OCI-LY3 (cell line): Measurements from ENCODE around the gene PRXL2B.

Experiments used
- H2AFZ ChIP-seq: fragments of 200-600, 300-600 bp; shearing (Covaris generic); 2 replicates; pipeline ENCODE4 v1.6.0; 2014; ENCODE audit warnings: antibody characterized with exemption, low read depth, low read length
- H3K27ac ChIP-seq: fragments of 200-600, 300-600 bp; sonication (generic); 2 replicates; pipeline ENCODE4 v1.5.1; 2014; ENCODE audit warnings: mild to moderate bottlenecking, low read length, moderate library complexity, mixed read lengths
- H3K27me3 ChIP-seq: fragments of 200-600, 300-600 bp; sonication (generic); 2 replicates; pipeline ENCODE4 v1.6.1; 2014; ENCODE audit warnings: low read depth, low read length, mixed read lengths
- H3K36me3 ChIP-seq: fragments of 200-600, 300-600 bp; sonication (generic); replicated peaks from 2 replicates; pipeline ENCODE3; 2014; ENCODE audit warnings: low read depth, low read length, mixed read lengths
- H3K4me1 ChIP-seq: fragments of 300-600, 200-600 bp; sonication (generic); 2 replicates; pipeline ENCODE4 v1.6.1; 2014; ENCODE audit warnings: low read length, mixed read lengths
- H3K4me2 ChIP-seq: fragments of 200-600, 300-600 bp; sonication (generic); 2 replicates; pipeline ENCODE4 v1.6.1; 2014; ENCODE audit warnings: low read length, mixed read lengths
- H3K4me3 ChIP-seq: fragments of 300-600, 200-600 bp; sonication (generic); 2 replicates; pipeline ENCODE4 v1.5.1; 2014; ENCODE audit warnings: antibody characterized with exemption, mild to moderate bottlenecking, low read length, moderate library complexity
- H3K79me2 ChIP-seq: fragments of 300-600, 200-600 bp; shearing (Covaris generic); 2 replicates; pipeline ENCODE4 v1.6.1; 2014; ENCODE audit warnings: mild to moderate bottlenecking, low read length, mixed read lengths
- H3K9ac ChIP-seq: fragments of 300-600, 200-600 bp; shearing (Covaris generic); 2 replicates; pipeline ENCODE4 v1.6.0; 2014; ENCODE audit warnings: mild to moderate bottlenecking, low read length, moderate library complexity
- H3K9me3 ChIP-seq: fragments of 200-600, 300-600 bp; shearing (Covaris generic); 2 replicates; pipeline ENCODE4 v1.6.1; 2014; ENCODE audit warnings: low read length, mixed read lengths; ENCODE audit not compliant: insufficient read depth
- H4K20me1 ChIP-seq: fragments of 200-600, 300-600 bp; sonication (generic); 2 replicates; pipeline ENCODE4 v1.6.1; 2016; ENCODE audit warnings: low read length, mixed read lengths; ENCODE audit not compliant: insufficient read depth
- EZH2phosphoT487 ChIP-seq: fragments of 200-600 bp; shearing (Covaris generic); IDR thresholded peaks from 2 replicates; pipeline ENCODE4 v1.6.1; 2018; ENCODE audit warnings: antibody characterized with exemption, mixed run types, low read depth
- TF ChIP-seq, protein P1 (sequence below): fragments of 200-600, 300-600 bp; sonication (generic); IDR thresholded peaks from 2 replicates; pipeline ENCODE4 v1.5.1; 2014; ENCODE audit warnings: antibody characterized with exemption, low read length, low read depth

The PRXL2B gene

DNA sequence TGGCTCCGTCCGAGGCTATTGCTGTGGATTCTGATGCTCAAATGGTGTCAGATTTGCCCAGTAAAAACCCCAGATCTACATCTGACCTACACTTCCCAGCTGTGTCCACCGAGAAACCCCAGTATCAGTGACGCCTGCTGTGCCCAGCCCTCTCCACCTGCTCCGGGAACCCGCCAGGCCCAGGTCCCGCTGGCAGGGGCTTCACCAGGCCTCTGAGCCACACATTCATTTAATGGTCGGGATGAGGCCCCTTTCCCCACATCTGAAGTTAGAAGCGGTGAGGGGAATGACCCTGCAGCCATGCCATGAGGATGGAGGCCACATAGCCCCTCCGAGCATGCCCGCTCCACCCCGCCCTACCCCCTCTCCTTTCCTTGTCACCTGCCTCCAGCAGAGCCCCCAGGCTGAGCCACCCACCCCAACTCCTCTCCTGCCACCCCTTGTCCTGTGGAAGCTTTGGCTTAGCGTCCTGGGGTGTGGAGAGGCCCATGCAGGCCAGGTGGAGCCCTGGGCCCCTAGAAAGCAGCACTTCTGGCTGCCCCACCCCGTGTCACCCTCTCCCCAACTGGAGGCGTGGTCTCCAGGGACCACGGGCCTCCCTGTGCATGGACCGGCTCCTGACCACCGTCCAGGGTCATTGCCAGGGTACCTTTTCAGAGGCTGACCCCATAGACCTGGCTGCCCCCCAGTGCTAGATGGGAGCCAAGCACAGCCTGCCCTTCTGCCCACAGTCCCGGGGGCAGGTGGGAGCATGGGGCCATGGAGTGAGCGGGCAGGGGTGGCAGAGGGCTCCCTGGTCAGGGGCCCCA, 22.4 kb upstream of the PRXL2B start:
- Histone ChIP-seq H2AFZ (no peak overlapping the region), H3K9me3 (no peaks in the 10 kb centered on the region)

DNA sequence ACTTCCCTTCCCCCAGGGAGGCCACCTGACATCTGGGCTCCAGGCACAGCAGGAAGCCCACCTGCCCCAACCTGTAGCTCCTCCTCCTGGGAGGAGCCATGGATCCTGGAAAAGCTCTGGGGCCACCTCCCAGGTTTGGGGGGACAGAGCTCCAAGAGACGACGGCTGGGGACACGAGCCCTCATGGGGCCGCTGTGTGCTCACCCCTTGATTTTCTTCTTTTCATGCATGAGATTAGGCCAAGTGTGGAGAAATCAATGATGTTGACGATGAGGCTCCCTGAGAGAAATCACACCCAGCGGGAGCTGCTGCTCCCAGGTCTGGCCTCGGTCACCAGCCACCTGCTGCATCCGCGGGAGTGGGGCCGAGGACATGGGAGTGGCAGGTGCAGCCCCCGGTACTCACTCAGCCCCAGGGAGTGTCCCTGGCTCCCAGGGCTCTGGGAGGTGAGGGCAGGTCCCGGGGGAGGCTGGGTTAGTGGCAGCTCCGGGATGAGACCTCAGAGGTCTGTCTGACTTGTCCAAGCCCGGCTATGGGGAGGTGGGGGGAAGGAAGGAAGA, 21.7 kb upstream of the PRXL2B start:
- Histone ChIP-seq H3K4me2 (no peak overlapping the region), H3K4me1 (0 out of 2 replicates have a peak, but pooled peaks cover 3% of the 10 kb centered on the region), H3K4me3 (no peak overlapping the region), H3K27ac (no peak overlapping the region), H2AFZ (no peak overlapping the region), H3K9me3 (no peaks in the 10 kb centered on the region), H3K79me2 (no peaks in the 10 kb centered on the region), H3K36me3 (no peaks in the 10 kb centered on the region), H3K9ac (no peak overlapping the region), H4K20me1 (no peaks in the 10 kb centered on the region), H3K27me3 (no peaks in the 10 kb centered on the region)
- TF ChIP-seq EZH2phosphoT487 = no peak
- TF ChIP-seq, protein P1, sequence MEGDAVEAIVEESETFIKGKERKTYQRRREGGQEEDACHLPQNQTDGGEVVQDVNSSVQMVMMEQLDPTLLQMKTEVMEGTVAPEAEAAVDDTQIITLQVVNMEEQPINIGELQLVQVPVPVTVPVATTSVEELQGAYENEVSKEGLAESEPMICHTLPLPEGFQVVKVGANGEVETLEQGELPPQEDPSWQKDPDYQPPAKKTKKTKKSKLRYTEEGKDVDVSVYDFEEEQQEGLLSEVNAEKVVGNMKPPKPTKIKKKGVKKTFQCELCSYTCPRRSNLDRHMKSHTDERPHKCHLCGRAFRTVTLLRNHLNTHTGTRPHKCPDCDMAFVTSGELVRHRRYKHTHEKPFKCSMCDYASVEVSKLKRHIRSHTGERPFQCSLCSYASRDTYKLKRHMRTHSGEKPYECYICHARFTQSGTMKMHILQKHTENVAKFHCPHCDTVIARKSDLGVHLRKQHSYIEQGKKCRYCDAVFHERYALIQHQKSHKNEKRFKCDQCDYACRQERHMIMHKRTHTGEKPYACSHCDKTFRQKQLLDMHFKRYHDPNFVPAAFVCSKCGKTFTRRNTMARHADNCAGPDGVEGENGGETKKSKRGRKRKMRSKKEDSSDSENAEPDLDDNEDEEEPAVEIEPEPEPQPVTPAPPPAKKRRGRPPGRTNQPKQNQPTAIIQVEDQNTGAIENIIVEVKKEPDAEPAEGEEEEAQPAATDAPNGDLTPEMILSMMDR = no peak

More for the DNA sequence above, 22.4 kb upstream of the PRXL2B start:
- no peak overlapping the region for H3K27ac ChIP-seq
- H3K36me3 ChIP-seq = no peaks in the 10 kb centered on the region
- H3K9ac ChIP-seq = no peak overlapping the region
- H3K4me2 ChIP-seq = no peak overlapping the region
- H3K4me1 ChIP-seq = 0 out of 2 replicates have a peak, but pooled peaks cover 3% of the 10 kb centered on the region
- TF ChIP-seq, protein P1 = no peak
- TF ChIP-seq EZH2phosphoT487 = no peak
- H3K79me2 ChIP-seq = no peaks in the 10 kb centered on the region
- H4K20me1 ChIP-seq = no peaks in the 10 kb centered on the region
- no peak overlapping the region for H3K4me3 ChIP-seq
- no peaks in the 10 kb centered on the region for H3K27me3 ChIP-seq

DNA sequence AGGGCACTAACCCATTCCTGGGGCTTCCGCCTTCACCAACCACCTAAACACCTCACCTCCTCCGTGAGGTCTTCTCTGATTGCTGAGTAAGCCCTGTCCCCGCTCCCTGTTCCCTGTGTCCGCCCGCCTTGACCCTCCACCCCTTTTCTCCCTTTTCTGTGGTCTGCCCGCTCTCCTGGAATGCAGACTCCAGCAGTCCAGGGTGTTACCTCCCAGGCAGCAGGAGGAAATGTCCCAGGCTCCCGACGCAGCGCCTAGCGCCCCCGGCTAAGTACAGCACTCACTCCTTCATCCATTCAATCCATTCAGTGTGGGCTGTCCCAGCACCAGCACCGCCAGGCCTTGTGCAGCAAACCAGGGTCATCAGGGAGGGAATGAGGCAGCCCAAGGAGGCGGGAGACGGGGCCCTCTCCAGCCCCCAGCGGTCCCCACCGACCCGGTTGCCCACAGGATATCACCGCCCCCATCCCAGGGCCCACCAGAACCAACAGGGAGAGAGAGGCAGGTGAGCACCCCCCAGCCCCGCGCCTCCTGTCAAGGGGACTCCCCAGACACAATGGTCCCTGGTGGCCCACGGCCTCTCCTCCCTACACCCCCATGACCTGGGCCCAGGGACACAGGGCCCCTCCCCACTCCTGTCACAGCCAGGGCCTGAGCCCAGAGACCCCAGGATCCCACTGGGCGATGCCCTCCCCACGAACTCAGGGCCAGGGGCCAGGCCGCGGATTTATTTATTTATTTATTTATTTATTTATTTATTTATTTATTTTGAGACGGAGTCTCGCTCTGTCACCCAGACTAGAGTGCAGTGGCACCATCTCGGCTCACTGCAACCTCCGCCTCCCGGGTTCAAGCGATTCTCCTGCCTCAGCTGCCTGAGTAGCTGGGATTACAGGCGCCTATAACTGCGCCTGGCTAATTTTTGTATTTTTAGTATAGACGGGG, 20.2 kb upstream of the PRXL2B start:
- TF ChIP-seq, protein P1 = no peak
- no peak for TF ChIP-seq EZH2phosphoT487
- Histone ChIP-seq H3K27me3 (no peaks in the 10 kb centered on the region), H3K36me3 (no peaks in the 10 kb centered on the region), H3K4me1 (0 out of 2 replicates have a peak, but pooled peaks cover 3% of the 10 kb centered on the region), H3K27ac (no peak overlapping the region), H2AFZ (no peak overlapping the region), H3K4me2 (no peak overlapping the region), H3K79me2 (no peaks in the 10 kb centered on the region), H4K20me1 (no peaks in the 10 kb centered on the region), H3K4me3 (no peak overlapping the region), H3K9me3 (no peaks in the 10 kb centered on the region), H3K9ac (no peak overlapping the region)
